Activated CD8-positive, alpha-beta T cell treated with anti-CD3 and anti-CD28 coated beads for 36 hours (primary cell): ENCODE results near the gene PHF2. TPM values are rescaled to one million over a fixed set of nuclear protein-coding genes. Genes with fewer than 3 reads are reported as not detected.
A peak's percentile ranks its signal among the peaks of the same experiment; 100 is the strongest.

Experiments
- ATAC-seq: fragments of 200-7000 bp; cut with Tn5 transposase; one replicate; pipeline ENCODE4 v1.10.0; 2021; ENCODE audit warnings: mild to moderate bottlenecking, moderate library complexity
- CTCF ChIA-PET: fragments of 350-600 bp; sonication (Branson Sonifier 250); formaldehyde crosslinking; loops from one replicate; lab custom pipeline; 2021; ENCODE audit warnings: antibody characterized with exemption; lab: Charles Lee
- POLR2A ChIA-PET: fragments of 350-600 bp; sonication (Branson Sonifier 250); formaldehyde crosslinking; loops from one replicate; lab custom pipeline; 2021; ENCODE audit warnings: antibody characterized with exemption; lab: Charles Lee
- DNase-seq: peaks from one replicate; pipeline ENCODE4 v3.0.0-alpha.2; 2020
- H3K27ac Mint-ChIP-seq: one replicate; pipeline ENCODE4 v1.8.0; 2021; ENCODE audit warnings: mild to moderate bottlenecking, mixed read lengths
- H3K27me3 Mint-ChIP-seq: one replicate; pipeline ENCODE4 v1.8.0; 2021; ENCODE audit warnings: mixed read lengths
- H3K36me3 Mint-ChIP-seq: one replicate; pipeline ENCODE4 v1.8.0; 2021; ENCODE audit warnings: low read depth, mixed read lengths
- H3K4me1 Mint-ChIP-seq: one replicate; pipeline ENCODE4 v1.8.0; 2021; ENCODE audit warnings: low read depth, mixed read lengths
- H3K4me3 Mint-ChIP-seq: one replicate; pipeline ENCODE4 v1.8.0; 2021; ENCODE audit warnings: mild to moderate bottlenecking, moderate library complexity, mixed read lengths
- H3K9me3 Mint-ChIP-seq: one replicate; pipeline ENCODE4 v1.8.0; 2021; ENCODE audit warnings: mixed read lengths
- intact Hi-C: fragments of 100-400 bp; cut with micrococcal nuclease; formaldehyde crosslinking; loops from one replicate; pipeline ENCODE4 v1.10.0; 2022
- total RNA-seq, 2 experiments: library from RNA; stranded (reverse); gene quantifications; one replicate each; pipeline ENCODE4 v1.2.3, GENCODE V29; 2021
- TF ChIP-seq, protein P1 (sequence below): fragments of 200-600 bp; IDR thresholded peaks from one replicate; pipeline ENCODE4 v1.8.0; 2022; ENCODE audit warnings: antibody characterized with exemption, mild to moderate bottlenecking

PHF2 gene
- total RNA-seq, 2 experiments from 2014 or later = 12.9 to 13.1 TPM

- intact Hi-C loops = no loop called here
- Mint-ChIP-seq H3K36me3 (no peaks in the 10 kb centered on the region), H3K4me1 (no peaks in the 10 kb centered on the region), H3K27me3 (peaks cover 8% of the 10 kb centered on the region), H3K4me3 (no peak overlapping the region), H3K27ac (no peak overlapping the region), H3K9me3 (peaks cover 2% of the 10 kb centered on the region)
- TF ChIP-seq, protein P1, sequence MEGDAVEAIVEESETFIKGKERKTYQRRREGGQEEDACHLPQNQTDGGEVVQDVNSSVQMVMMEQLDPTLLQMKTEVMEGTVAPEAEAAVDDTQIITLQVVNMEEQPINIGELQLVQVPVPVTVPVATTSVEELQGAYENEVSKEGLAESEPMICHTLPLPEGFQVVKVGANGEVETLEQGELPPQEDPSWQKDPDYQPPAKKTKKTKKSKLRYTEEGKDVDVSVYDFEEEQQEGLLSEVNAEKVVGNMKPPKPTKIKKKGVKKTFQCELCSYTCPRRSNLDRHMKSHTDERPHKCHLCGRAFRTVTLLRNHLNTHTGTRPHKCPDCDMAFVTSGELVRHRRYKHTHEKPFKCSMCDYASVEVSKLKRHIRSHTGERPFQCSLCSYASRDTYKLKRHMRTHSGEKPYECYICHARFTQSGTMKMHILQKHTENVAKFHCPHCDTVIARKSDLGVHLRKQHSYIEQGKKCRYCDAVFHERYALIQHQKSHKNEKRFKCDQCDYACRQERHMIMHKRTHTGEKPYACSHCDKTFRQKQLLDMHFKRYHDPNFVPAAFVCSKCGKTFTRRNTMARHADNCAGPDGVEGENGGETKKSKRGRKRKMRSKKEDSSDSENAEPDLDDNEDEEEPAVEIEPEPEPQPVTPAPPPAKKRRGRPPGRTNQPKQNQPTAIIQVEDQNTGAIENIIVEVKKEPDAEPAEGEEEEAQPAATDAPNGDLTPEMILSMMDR = no peak
- POLR2A ChIA-PET = no interaction called here
- no peak for DNase-seq
- CTCF ChIA-PET = interaction anchor here (0.9 kb wide), 1 partner anchor 28 kb away, joined by 3 read pairs; no protein-coding TSS in a partner anchor
- no peak for ATAC-seq
These were observed 133.4 kb downstream of the PHF2 start for GRCh38 chr9:93709600-93710369.

DNA sequence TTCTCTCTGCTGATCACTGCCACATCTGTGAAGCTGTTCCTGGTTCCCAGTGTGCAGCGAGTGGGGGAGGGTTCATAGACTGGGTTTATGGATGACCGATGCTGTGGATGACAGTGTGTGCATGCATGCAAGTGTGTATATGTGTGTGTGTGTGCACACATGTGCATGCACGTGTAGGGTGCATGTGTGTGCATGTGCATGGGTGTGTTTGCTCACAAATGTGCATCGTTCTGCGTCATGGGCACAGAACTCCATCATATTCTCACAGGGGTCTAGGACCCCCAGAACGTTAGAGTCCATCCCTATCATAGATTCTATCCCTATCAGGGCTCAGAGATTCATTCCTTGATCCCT is 134.0 kb downstream of the PHF2 start:
- Mint-ChIP-seq H3K36me3 (no peaks in the 10 kb centered on the region), H3K27ac (no peak overlapping the region), H3K27me3 (peaks cover 8% of the 10 kb centered on the region), H3K4me1 (no peaks in the 10 kb centered on the region), H3K9me3 (peaks cover 5% of the 10 kb centered on the region), H3K4me3 (no peak overlapping the region)
- intact Hi-C loops = no loop called here
- DNase-seq = no peak
- POLR2A ChIA-PET = no interaction called here
- TF ChIP-seq, protein P1 = no peak
- CTCF ChIA-PET = interaction anchor here (0.9 kb wide), 1 partner anchor 29 kb away, joined by 3 read pairs; no protein-coding TSS in a partner anchor
- no peak for ATAC-seq

DNA sequence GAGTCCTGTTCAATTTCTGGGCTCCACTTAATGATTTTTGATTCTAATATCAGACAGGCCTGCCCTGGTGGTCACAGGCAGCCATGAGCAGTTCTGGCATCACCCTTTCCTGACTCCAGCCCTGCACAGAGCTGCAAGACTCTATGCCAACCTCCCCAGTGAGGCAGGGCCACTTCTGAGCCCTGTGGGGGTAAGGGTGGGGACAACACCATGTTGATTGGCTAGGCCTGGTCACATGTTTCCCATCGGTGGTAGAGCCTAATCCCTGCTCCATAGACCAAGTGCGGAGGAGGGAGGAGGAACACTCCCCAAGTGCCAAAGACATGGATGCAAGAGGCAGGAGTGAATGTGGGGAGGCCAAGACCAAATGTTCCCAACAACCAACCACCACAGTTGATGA is 134.6 kb downstream of the PHF2 start:
- POLR2A ChIA-PET = no interaction called here

GRCh38 chr9:93712896-93713295 is 136.5 kb downstream of the PHF2 start:
- TF ChIP-seq, protein P1 = no peak
- H3K27ac Mint-ChIP-seq = no peak overlapping the region
- H3K9me3 Mint-ChIP-seq = peaks cover 22% of the 10 kb centered on the region
- ChIA-PET POLR2A (no interaction called here), CTCF (no interaction called here)
- no peak for DNase-seq
- no peak overlapping the region for H3K4me3 Mint-ChIP-seq
- no peak for ATAC-seq
- peaks cover 5% of the 10 kb centered on the region for H3K27me3 Mint-ChIP-seq
- no peaks in the 10 kb centered on the region for H3K4me1 Mint-ChIP-seq
- intact Hi-C loops = no loop called here
- no peaks in the 10 kb centered on the region for H3K36me3 Mint-ChIP-seq

More for the DNA sequence above, 134.6 kb downstream of the PHF2 start:
- no peak overlapping the region for H3K27ac Mint-ChIP-seq
- peaks cover 8% of the 10 kb centered on the region for H3K27me3 Mint-ChIP-seq
- intact Hi-C loops = no loop called here
- CTCF ChIA-PET = no interaction called here
- H3K9me3 Mint-ChIP-seq = peaks cover 9% of the 10 kb centered on the region
- no peaks in the 10 kb centered on the region for H3K4me1 Mint-ChIP-seq
- H3K4me3 Mint-ChIP-seq = no peak overlapping the region
- no peak for ATAC-seq
- no peaks in the 10 kb centered on the region for H3K36me3 Mint-ChIP-seq
- TF ChIP-seq, protein P1 = no peak
- no peak for DNase-seq

- H3K27ac Mint-ChIP-seq = no peak overlapping the region
- H3K9me3 Mint-ChIP-seq = peaks cover 22% of the 10 kb centered on the region
- H3K36me3 Mint-ChIP-seq = no peaks in the 10 kb centered on the region
- intact Hi-C loops = no loop called here
- peaks cover 5% of the 10 kb centered on the region for H3K27me3 Mint-ChIP-seq
- ChIA-PET POLR2A (no interaction called here), CTCF (no interaction called here)
- DNase-seq (peak; percentile 4), ATAC-seq (no peak)
- no peak overlapping the region for H3K4me3 Mint-ChIP-seq
- no peaks in the 10 kb centered on the region for H3K4me1 Mint-ChIP-seq
- TF ChIP-seq, protein P1 = no peak
These were observed 137.3 kb downstream of the PHF2 start for GRCh38 chr9:93713716-93714115.
